Fibroblast of pulmonary artery (primary cell): Measurements from ENCODE around the gene ACER3.
"Not testable (repeated sequence)": the region's sequence is repeated elsewhere in the genome, so short reads cannot be mapped to it uniquely, and the experiment has no call there.

Experiments used
- DNase-seq: peaks from one replicate; pipeline ENCODE4 v3.0.0-alpha.2; 2010; ENCODE audit warnings: low read depth
- H3K4me3 ChIP-seq: replicated peaks from 2 replicates; pipeline ENCODE4 v1.5.1; 2011; ENCODE audit warnings: low read depth, mild to moderate bottlenecking, control low read depth, low read length, moderate library complexity
- CTCF ChIP-seq: IDR thresholded peaks from 2 replicates; pipeline ENCODE4 v1.5.1; 2011; ENCODE audit warnings: mild to moderate bottlenecking, control low read depth, low read length, inconsistent platforms; ENCODE audit errors: missing control alignments

ACER3 gene

GRCh38 chr11:76857781-76858410 is 2.8 kb upstream of the ACER3 start:
- no peak for TF ChIP-seq CTCF
- no peak for DNase-seq
- no peak overlapping the region for H3K4me3 ChIP-seq

- TF ChIP-seq CTCF = no peak
- DNase-seq = no peak
- no peak overlapping the region for H3K4me3 ChIP-seq
These were observed 950 bp upstream of the ACER3 start for GRCh38 chr11:76859708-76860227.

- DNase-seq = no peak
- peak overlapping the region; percentile 76 for H3K4me3 ChIP-seq
- no peak for TF ChIP-seq CTCF
These were observed 804 bp downstream of the ACER3 start for GRCh38 chr11:76861490-76861953.

- DNase-seq, H3K4me3 ChIP-seq: not testable (repeated sequence)
These were observed 2.1 kb downstream of the ACER3 start for GRCh38 chr11:76862794-76863193.

GRCh38 chr11:76863196-76863777 is 2.6 kb downstream of the ACER3 start:
- H3K4me3 ChIP-seq = no peak overlapping the region
- TF ChIP-seq CTCF = no peak
- no peak for DNase-seq

GRCh38 chr11:76872959-76873827 is 12.5 kb downstream of the ACER3 start:
- no peak for TF ChIP-seq CTCF
- DNase-seq = no peak

GRCh38 chr11:76878014-76878413 is 17.3 kb downstream of the ACER3 start:
- no peak overlapping the region for H3K4me3 ChIP-seq
- TF ChIP-seq CTCF = no peak
- no peak for DNase-seq

More at GRCh38 chr11:76872959-76873827, 12.5 kb downstream of the ACER3 start:
- no peak overlapping the region for H3K4me3 ChIP-seq
